LNCaP clone FGC (cell line): ENCODE measurements around the gene KLC1.
A peak's percentile ranks its signal among the peaks of the same experiment; 100 is the strongest.

Experiments
- DNase-seq: peaks from one replicate; pipeline ENCODE4 v3.0.0-alpha.2; 2011; ENCODE audit warnings: low read depth
- H3K4me3 ChIP-seq: 2 replicates; pipeline ENCODE4 v1.5.1; 2011; ENCODE audit warnings: mild to moderate bottlenecking, low read depth, low read length, control low read depth
- TF ChIP-seq, protein P1 (sequence below): IDR thresholded peaks from 2 replicates; pipeline ENCODE4 v1.5.1; 2012; ENCODE audit warnings: mild to moderate bottlenecking; ENCODE audit not compliant: control insufficient read depth, insufficient read depth; ENCODE audit errors: extremely low read depth

KLC1 gene

DNA sequence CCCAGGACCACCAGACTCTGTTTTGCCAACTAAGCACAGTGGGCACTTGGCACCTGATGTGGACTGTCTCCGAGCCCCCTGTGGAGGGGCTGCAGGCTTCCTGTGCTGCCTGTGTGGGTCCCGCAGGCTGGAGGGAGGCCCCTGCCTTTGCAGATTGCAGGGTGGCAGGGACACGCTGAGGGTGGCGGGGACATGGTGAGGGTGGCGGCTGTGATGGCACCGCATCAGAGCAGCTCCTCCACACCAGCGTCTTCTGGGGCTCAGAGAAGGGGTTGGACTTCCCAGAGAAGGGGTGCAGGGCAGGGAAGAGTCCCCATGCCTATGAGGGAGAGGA, 94.7 kb downstream of the KLC1 start:
- no peak overlapping the region for H3K4me3 ChIP-seq
- TF ChIP-seq, protein P1, sequence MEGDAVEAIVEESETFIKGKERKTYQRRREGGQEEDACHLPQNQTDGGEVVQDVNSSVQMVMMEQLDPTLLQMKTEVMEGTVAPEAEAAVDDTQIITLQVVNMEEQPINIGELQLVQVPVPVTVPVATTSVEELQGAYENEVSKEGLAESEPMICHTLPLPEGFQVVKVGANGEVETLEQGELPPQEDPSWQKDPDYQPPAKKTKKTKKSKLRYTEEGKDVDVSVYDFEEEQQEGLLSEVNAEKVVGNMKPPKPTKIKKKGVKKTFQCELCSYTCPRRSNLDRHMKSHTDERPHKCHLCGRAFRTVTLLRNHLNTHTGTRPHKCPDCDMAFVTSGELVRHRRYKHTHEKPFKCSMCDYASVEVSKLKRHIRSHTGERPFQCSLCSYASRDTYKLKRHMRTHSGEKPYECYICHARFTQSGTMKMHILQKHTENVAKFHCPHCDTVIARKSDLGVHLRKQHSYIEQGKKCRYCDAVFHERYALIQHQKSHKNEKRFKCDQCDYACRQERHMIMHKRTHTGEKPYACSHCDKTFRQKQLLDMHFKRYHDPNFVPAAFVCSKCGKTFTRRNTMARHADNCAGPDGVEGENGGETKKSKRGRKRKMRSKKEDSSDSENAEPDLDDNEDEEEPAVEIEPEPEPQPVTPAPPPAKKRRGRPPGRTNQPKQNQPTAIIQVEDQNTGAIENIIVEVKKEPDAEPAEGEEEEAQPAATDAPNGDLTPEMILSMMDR = no peak
- no peak for DNase-seq

DNA sequence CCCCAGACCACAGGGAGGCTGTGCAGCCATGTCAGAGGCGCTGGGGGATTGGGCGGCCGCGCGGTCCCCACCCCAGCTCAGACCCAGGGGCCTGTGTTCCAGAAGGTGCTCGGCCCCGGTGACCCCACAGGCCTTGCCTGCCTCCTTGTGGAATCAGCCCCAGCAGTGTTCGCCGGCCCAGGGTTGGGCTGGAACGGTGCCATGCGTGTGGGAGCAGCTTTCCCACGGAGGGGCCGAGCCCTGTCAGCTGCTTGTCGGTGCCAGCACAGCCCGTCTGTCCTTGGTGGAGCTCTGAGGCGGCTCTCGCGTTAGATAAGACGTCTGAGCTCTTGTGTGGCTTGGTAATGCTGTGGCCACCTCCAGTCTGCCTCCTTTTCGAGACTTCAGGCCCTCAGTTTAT, 95.1 kb downstream of the KLC1 start:
- TF ChIP-seq, protein P1 = no peak
- H3K4me3 ChIP-seq = no peak overlapping the region
- DNase-seq = no peak

DNA sequence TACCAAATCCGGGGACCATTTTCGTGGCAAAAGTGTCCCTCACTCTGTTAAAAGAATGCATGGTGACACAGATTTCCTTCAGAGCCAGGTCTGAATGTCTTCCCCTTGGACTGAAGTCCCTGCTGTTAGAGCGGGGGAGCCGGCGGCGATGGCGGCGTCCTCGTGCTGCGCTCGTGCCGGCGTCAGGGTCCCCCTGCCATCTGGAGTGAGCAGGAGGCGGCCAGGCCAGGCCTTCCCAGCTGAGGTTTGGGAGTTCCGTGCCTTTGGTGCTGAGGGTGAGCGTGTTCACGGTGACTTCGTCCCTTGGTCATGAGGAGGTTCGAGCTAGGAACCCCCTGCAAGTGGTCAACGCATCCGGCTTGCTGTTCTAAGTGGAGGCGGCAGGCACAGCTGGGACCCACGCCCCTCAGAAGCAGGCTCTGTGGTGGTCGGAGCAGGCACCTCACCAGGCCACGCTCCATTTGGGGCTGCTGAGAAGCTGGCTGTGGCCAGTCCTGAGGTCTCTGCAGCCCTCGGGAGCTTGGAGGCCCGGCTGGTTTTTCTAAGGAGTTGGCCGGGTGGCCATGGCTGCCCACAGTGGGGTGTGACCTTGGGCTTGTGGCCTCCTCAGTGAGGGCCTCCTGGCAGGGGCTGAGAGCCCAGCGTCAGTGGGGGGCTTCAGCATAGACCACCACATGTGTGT, 96.1 kb downstream of the KLC1 start:
- TF ChIP-seq, protein P1 = no peak
- H3K4me3 ChIP-seq = no peak overlapping the region
- no peak for DNase-seq

GRCh38 chr14:103725739-103726395, 96.9 kb downstream of the KLC1 start:
- TF ChIP-seq, protein P1 = no peak
- DNase-seq = no peak
- no peak overlapping the region for H3K4me3 ChIP-seq

DNA sequence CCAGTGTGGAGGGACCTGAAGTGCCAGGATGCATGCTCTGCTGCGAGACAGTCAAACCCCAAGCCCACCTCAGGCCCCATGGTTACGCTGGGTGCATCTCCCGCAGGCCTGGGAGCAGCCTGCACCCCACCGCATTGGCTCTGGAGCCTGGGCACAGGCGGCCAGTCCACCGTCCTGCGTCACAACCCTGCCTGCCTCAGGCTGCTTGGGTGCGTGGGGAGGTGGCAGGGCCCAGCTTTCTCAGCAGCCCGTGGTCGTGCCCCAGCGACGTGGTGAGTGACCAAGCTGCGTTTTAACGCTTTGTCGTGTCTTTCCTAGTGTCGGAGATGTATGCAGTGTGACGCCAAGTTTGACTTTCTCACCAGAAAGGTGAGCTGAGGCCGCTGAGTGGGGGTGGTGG, 97.5 kb downstream of the KLC1 start:
- DNase-seq = no peak
- TF ChIP-seq, protein P1 = no peak
- no peak overlapping the region for H3K4me3 ChIP-seq

DNA sequence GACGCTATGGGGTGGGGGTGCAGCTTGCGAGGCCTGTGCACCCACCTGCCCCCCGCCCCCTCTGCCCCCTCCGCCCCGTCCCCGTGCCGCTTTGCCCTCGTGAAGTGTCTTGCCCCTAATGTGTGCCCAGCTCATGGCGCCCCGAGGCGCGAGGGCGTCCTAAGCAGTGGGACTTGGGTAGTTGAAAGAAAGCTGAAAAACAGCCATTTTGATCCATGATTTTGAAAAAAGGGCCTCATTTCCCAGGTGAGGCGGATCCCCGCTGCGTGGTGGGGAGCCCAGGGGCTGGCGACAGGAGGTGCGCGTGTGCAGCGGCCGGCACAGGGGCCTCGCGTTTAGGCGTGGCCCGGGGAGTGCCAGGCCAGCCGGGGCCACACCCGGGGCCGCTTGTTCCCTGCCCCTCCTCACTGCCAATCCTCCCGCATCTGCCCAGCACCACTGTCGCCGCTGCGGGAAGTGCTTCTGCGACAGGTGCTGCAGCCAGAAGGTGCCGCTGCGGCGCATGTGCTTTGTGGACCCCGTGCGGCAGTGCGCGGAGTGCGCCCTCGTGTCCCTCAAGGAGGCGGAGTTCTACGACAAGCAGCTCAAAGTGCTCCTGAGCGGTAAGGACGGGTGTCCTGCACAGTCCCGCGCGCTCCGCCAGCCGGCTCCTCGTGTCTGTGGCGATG, 98.4 kb downstream of the KLC1 start:
- TF ChIP-seq, protein P1 = peak; percentile 78
- H3K4me3 ChIP-seq = peak overlapping the region; percentile 55
- DNase-seq = peak; percentile 75

- DNase-seq = no peak
- TF ChIP-seq, protein P1 = no peak
- peak overlapping the region; percentile 55 for H3K4me3 ChIP-seq
These were observed 99.1 kb downstream of the KLC1 start for GRCh38 chr14:103728141-103728540.
